ENCODE measurements around the gene PTPRN2. TPM values are rescaled to one million over a fixed set of nuclear protein-coding genes. Genes with fewer than 3 reads are reported as not detected.

Gene PTPRN2
- total RNA-seq, 4 donors from 2014 or later = 2.0 to 9.5 (median 2.6) TPM

- ATAC-seq (ENCODE audit: low FRiP score) = no peak
- no peak for DNase-seq (ENCODE audit: low spot score)
- TF ChIP-seq CTCF (IDR thresholded peaks at IDR 0.05) = no peak
These were observed 976.3 kb downstream of the PTPRN2 start for GRCh38 chr7:157611341-157611740.

- TF ChIP-seq CTCF (IDR thresholded peaks at IDR 0.05) = no peak
- ATAC-seq (ENCODE audit: low FRiP score) (no peak), DNase-seq (ENCODE audit: low spot score) (no peak)
These were observed 976.8 kb downstream of the PTPRN2 start for GRCh38 chr7:157610671-157611295.

- TF ChIP-seq CTCF (IDR thresholded peaks at IDR 0.05) = no peak
- ATAC-seq (ENCODE audit: low FRiP score) = no peak
- DNase-seq (ENCODE audit: low spot score) = no peak
These were observed 977.5 kb downstream of the PTPRN2 start for GRCh38 chr7:157609932-157610640.

GRCh38 chr7:157609516-157609915 is 978.1 kb downstream of the PTPRN2 start:
- ATAC-seq (ENCODE audit: low FRiP score) (no peak), DNase-seq (ENCODE audit: low spot score) (no peak)
- no peak for TF ChIP-seq CTCF (IDR thresholded peaks at IDR 0.05)

GRCh38 chr7:157607218-157607617 is 980.4 kb downstream of the PTPRN2 start:
- no peak for TF ChIP-seq CTCF (IDR thresholded peaks at IDR 0.05)
- DNase-seq (ENCODE audit: low spot score) (no peak), ATAC-seq (ENCODE audit: low FRiP score) (no peak)

GRCh38 chr7:157606140-157606539 is 981.5 kb downstream of the PTPRN2 start:
- DNase-seq (ENCODE audit: low spot score) (no peak), ATAC-seq (ENCODE audit: low FRiP score) (no peak)
- no peak for TF ChIP-seq CTCF (IDR thresholded peaks at IDR 0.05)

GRCh38 chr7:157605638-157606037 is 982.0 kb downstream of the PTPRN2 start:
- TF ChIP-seq CTCF (IDR thresholded peaks at IDR 0.05) = no peak
- DNase-seq (ENCODE audit: low spot score) (no peak), ATAC-seq (ENCODE audit: low FRiP score) (no peak)

All from omental fat pad (tissue), 4 donors.